HepG2 (cell line): ENCODE data around the gene ZNF79. TPM values are rescaled to one million over a fixed set of nuclear protein-coding genes. Genes with fewer than 3 reads are reported as not detected.

Experiments used
- ZFP90 ChIP-seq: sonication (generic); formaldehyde crosslinking; IDR thresholded peaks from 2 replicates; pipeline ENCODE4 v1.8.0; 2022; ENCODE audit warnings: missing genetic modification reagents, mild to moderate bottlenecking, inconsistent platforms, borderline replicate concordance
- ZNF296 ChIP-seq: sonication (generic); formaldehyde crosslinking; conservative IDR thresholded peaks from 2 replicates; pipeline ENCODE4 v1.5.0; 2020; ENCODE audit warnings: mild to moderate bottlenecking, missing genetic modification reagents
- ZNF407 ChIP-seq: sonication (generic); formaldehyde crosslinking; IDR thresholded peaks from one replicate; pipeline ENCODE4 v1.5.1; 2020; ENCODE audit warnings: mild to moderate bottlenecking, missing genetic modification reagents; ENCODE audit errors: not compliant biosample characterization
- ZNF484 ChIP-seq: sonication (generic); formaldehyde crosslinking; IDR thresholded peaks from 2 replicates; pipeline ENCODE4 v1.5.1; 2020; ENCODE audit warnings: mild to moderate bottlenecking, low read depth, missing genetic modification reagents, borderline replicate concordance
- ZNF547 ChIP-seq: sonication (generic); formaldehyde crosslinking; IDR thresholded peaks from 2 replicates; pipeline ENCODE4 v1.5.1; 2020; ENCODE audit warnings: mild to moderate bottlenecking, missing genetic modification reagents
- ZNF83 ChIP-seq: sonication (generic); formaldehyde crosslinking; IDR thresholded peaks from 2 replicates; pipeline ENCODE4 v1.4.0; 2020; ENCODE audit warnings: missing genetic modification reagents, mild to moderate bottlenecking, borderline replicate concordance
- ZSCAN5A ChIP-seq: sonication (generic); formaldehyde crosslinking; IDR thresholded peaks from 2 replicates; pipeline ENCODE4 v1.8.0; 2022; ENCODE audit warnings: mild to moderate bottlenecking, missing genetic modification reagents, borderline replicate concordance
- polyA plus RNA-seq, 8 experiments: library from polyadenylated mRNA; depleted of rRNA in 3 of 8; stranded (reverse) in 7 of 8; unstranded in 1 of 8; fragments of >200 nt; fragmentation: Illumina TruSeq in 4 of 8; extraction: Trizol in 4 of 8; gene quantifications; 2 replicates each; pipeline versions ENCODE4 v1.2.1 to v1.2.3, GENCODE V29; 2011 to 2016; ENCODE audit warnings: low read depth in 4 of 8, missing spikeins in 1 of 8, mixed read lengths in 1 of 8; ENCODE audit not compliant: insufficient read depth in 1 of 8
- total RNA-seq, 5 experiments: library from RNA; depleted of rRNA; stranded (reverse); fragments of >200 nt; fragmentation: Illumina TruSeq; extraction: Trizol; gene quantifications; 2 replicates each; pipeline ENCODE4 v1.2.3, GENCODE V29; 2016; ENCODE audit warnings: low read depth in 1 of 5
- TF ChIP-seq, protein P1 (sequence below): sonication (generic); formaldehyde crosslinking; IDR thresholded peaks from 2 replicates; pipeline ENCODE4 v1.5.1; 2020; ENCODE audit warnings: missing genetic modification reagents, mild to moderate bottlenecking, borderline replicate concordance
- TF ChIP-seq, protein P2 (sequence below): sonication (generic); formaldehyde crosslinking; IDR thresholded peaks from 2 replicates; pipeline ENCODE4 v1.4.0; 2020; ENCODE audit warnings: missing genetic modification reagents, borderline replicate concordance
- TF ChIP-seq, protein P3 (sequence below): IDR thresholded peaks from 2 replicates; pipeline ENCODE4 v1.6.1; 2016; ENCODE audit warnings: low read depth

Gene ZNF79
- total and polyA plus RNA-seq, 2 of the 13 experiments (the other 11 are each of a cell fraction or from before 2014, with no cell fraction given) = 3.7 to 8.1 TPM

DNA sequence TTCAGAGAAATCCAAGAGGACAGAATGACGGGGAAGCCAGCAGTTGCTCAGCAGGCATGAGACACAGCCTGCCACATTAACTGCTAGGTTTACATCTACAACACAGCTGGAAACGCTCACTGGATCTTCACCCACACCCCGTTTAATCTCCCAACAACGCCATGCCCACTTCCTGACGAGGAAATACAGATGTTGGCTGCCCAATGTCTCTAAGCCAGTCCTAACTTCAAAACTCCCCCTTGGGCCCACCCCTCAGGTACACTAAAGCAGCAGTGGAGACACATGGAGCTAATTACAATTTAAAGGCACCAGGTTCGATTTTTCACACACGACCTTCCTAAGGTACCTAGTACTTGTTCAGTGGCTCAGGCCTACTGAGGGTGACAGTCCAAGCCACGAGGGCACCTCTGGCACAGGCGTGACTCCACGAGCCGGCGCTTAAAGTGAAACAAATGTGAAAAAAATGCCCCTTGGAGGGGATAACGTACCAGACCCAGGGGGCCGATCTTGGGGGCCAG lies 26.1 kb downstream of the ZNF79 start (continued):
- TF ChIP-seq ZNF83 (CRISPR knock-in tag) (no peak), ZNF407 (no peak), ZNF547 (CRISPR knock-in tag) (no peak), ZSCAN5A (CRISPR knock-in tag) (no peak), ZNF296 (CRISPR knock-in tag) (no peak), ZNF484 (CRISPR knock-in tag) (no peak), ZFP90 (no peak)
- TF ChIP-seq, protein P1, sequence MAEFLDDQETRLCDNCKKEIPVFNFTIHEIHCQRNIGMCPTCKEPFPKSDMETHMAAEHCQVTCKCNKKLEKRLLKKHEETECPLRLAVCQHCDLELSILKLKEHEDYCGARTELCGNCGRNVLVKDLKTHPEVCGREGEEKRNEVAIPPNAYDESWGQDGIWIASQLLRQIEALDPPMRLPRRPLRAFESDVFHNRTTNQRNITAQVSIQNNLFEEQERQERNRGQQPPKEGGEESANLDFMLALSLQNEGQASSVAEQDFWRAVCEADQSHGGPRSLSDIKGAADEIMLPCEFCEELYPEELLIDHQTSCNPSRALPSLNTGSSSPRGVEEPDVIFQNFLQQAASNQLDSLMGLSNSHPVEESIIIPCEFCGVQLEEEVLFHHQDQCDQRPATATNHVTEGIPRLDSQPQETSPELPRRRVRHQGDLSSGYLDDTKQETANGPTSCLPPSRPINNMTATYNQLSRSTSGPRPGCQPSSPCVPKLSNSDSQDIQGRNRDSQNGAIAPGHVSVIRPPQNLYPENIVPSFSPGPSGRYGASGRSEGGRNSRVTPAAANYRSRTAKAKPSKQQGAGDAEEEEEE = no peak
- TF ChIP-seq, protein P2, sequence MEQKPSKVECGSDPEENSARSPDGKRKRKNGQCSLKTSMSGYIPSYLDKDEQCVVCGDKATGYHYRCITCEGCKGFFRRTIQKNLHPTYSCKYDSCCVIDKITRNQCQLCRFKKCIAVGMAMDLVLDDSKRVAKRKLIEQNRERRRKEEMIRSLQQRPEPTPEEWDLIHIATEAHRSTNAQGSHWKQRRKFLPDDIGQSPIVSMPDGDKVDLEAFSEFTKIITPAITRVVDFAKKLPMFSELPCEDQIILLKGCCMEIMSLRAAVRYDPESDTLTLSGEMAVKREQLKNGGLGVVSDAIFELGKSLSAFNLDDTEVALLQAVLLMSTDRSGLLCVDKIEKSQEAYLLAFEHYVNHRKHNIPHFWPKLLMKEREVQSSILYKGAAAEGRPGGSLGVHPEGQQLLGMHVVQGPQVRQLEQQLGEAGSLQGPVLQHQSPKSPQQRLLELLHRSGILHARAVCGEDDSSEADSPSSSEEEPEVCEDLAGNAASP (CRISPR knock-in tag) = no peak
- TF ChIP-seq, protein P3, sequence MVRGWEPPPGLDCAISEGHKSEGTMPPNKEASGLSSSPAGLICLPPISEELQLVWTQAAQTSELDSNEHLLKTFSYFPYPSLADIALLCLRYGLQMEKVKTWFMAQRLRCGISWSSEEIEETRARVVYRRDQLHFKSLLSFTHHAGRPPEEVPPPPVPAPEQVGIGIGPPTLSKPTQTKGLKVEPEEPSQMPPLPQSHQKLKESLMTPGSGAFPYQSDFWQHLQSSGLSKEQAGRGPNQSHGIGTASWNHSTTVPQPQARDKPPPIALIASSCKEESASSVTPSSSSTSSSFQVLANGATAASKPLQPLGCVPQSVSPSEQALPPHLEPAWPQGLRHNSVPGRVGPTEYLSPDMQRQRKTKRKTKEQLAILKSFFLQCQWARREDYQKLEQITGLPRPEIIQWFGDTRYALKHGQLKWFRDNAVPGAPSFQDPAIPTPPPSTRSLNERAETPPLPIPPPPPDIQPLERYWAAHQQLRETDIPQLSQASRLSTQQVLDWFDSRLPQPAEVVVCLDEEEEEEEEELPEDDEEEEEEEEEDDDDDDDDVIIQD = no peak
